GM23248 (cell line): ENCODE measurements around the gene FARP2. TPM values are rescaled to one million over a fixed set of nuclear protein-coding genes. Genes with fewer than 3 reads are reported as not detected.

Source experiments
- DNase-seq: peaks from one replicate; pipeline ENCODE4 v3.0.0-alpha.2; 2015
- H2AFZ ChIP-seq: fragments of 200-600 bp; sonication (generic); 2 replicates; pipeline ENCODE4 v1.6.1; 2016; ENCODE audit warnings: antibody characterized with exemption
- H3F3A ChIP-seq: fragments of 200-600 bp; sonication (generic); 2 replicates; pipeline ENCODE4 v1.6.1; 2016; ENCODE audit warnings: mild to moderate bottlenecking, antibody characterized with exemption, mixed run types; ENCODE audit not compliant: insufficient read depth
- H3K27ac ChIP-seq: fragments of 200-600 bp; sonication (generic); 2 replicates; pipeline ENCODE4 v1.5.1; 2016; ENCODE audit warnings: mild to moderate bottlenecking
- H3K27me3 ChIP-seq: fragments of 200-600 bp; sonication (generic); replicated peaks from 2 replicates; pipeline ENCODE4 v1.6.1; 2016; ENCODE audit warnings: mild to moderate bottlenecking; ENCODE audit not compliant: insufficient read depth
- H3K36me3 ChIP-seq: fragments of 200-600 bp; sonication (generic); 2 replicates; pipeline ENCODE4 v1.6.1; 2016; ENCODE audit warnings: low read depth, mild to moderate bottlenecking
- H3K4me1 ChIP-seq: fragments of 200-600 bp; sonication (generic); 2 replicates; pipeline ENCODE4 v1.6.1; 2016; ENCODE audit warnings: mild to moderate bottlenecking; ENCODE audit not compliant: insufficient read depth
- H3K4me2 ChIP-seq: fragments of 200-600 bp; sonication (generic); one replicate; pipeline ENCODE4 v1.6.1; 2016; ENCODE audit warnings: mild to moderate bottlenecking; ENCODE audit not compliant: unreplicated experiment
- H3K4me3 ChIP-seq: fragments of 200-600 bp; sonication (generic); 2 replicates; pipeline ENCODE4 v1.5.1; 2016; ENCODE audit warnings: mild to moderate bottlenecking
- H3K79me2 ChIP-seq: fragments of 200-600 bp; sonication (generic); 2 replicates; pipeline ENCODE4 v1.6.1; 2016; ENCODE audit warnings: mild to moderate bottlenecking; ENCODE audit not compliant: insufficient read depth
- H3K9ac ChIP-seq: fragments of 200-600 bp; sonication (generic); 2 replicates; pipeline ENCODE4 v1.6.1; 2016; ENCODE audit warnings: mild to moderate bottlenecking
- H3K9me2 ChIP-seq: fragments of 200-600 bp; sonication (generic); 2 replicates; pipeline ENCODE4 v1.6.1; 2016; ENCODE audit warnings: mixed run types, mild to moderate bottlenecking, moderate library complexity; ENCODE audit not compliant: insufficient read depth
- H3K9me3 ChIP-seq: fragments of 200-600 bp; sonication (generic); one replicate; pipeline ENCODE4 v1.6.1; 2017; ENCODE audit warnings: low read depth
- H4K20me1 ChIP-seq: fragments of 200-600 bp; sonication (generic); 2 replicates; pipeline ENCODE4 v1.6.0; 2016; ENCODE audit not compliant: insufficient read depth
- EZH2 ChIP-seq: fragments of 200-600 bp; sonication (generic); IDR thresholded peaks from 2 replicates; pipeline ENCODE4 v1.6.1; 2018; ENCODE audit warnings: antibody characterized with exemption, mild to moderate bottlenecking; ENCODE audit not compliant: insufficient read depth, poor library complexity, severe bottlenecking
- EZH2phosphoT487 ChIP-seq: fragments of 200-600 bp; sonication (generic); IDR thresholded peaks from 2 replicates; pipeline ENCODE4 v1.6.1; 2018; ENCODE audit warnings: antibody characterized with exemption, moderate library complexity, mild to moderate bottlenecking, low read depth; ENCODE audit not compliant: insufficient read depth
- WGBS, 2 experiments: methylation state at CpG; one replicate each; pipeline ENCODE4 v1.1.6; 2015 to 2017; ENCODE audit warnings: low lambda C conversion rate in 2 of 2, low coverage in 1 of 2; ENCODE audit errors: missing lambda C conversion rate in 2 of 2; 5-methylcytosine and 5-hydroxymethylcytosine counted together
- in situ Hi-C: fragments of 300-500 bp; cut with MboI; formaldehyde crosslinking; loops from 2 replicates; pipeline ENCODE4 v1.15.0; 2020
- polyA plus RNA-seq: library from polyadenylated mRNA; unstranded; fragments of >200 nt; fragmentation: Nextera tagmentation; extraction: Ambion mirVana; gene quantifications from 2 replicates; pipeline ENCODE4 v1.2.1, GENCODE V29; 2016
- total RNA-seq: library from RNA; depleted of rRNA; stranded (reverse); fragments of >200 nt; shearing (Covaris generic); gene quantifications from 2 replicates; pipeline ENCODE4 v1.2.3, GENCODE V29; 2014

FARP2 gene
- total and polyA plus RNA-seq, 2 experiments from 2014 or later: 30.9 to 39.0 TPM

GRCh38 chr2:241314226-241315092 is 41.6 kb upstream of the FARP2 start:
- H2AFZ ChIP-seq: peak overlapping the region; percentile 62
- no peaks in the 10 kb centered on the region for H3K36me3 ChIP-seq
- TF ChIP-seq EZH2phosphoT487 (no peak), EZH2 (no peak)
- peak overlapping the region; percentile 100 for H3K4me2 ChIP-seq
- WGBS, 2 experiments: 2 to 3% methylated on average over 36 to 38 of the region's 38 CpGs
- peaks cover 54% of the 10 kb centered on the region for H3K4me1 ChIP-seq
- no peaks in the 10 kb centered on the region for H3K9me3 ChIP-seq
- peak; percentile 76 for DNase-seq
- peaks cover 90% of the 10 kb centered on the region for H3K79me2 ChIP-seq
- peak overlapping the region; percentile 99 for H3K9ac ChIP-seq
- in situ Hi-C loops: no loop called here
- no peaks in the 10 kb centered on the region for H3K9me2 ChIP-seq
- peak overlapping the region; percentile 96 for H3K4me3 ChIP-seq
- H4K20me1 ChIP-seq: peaks cover 33% of the 10 kb centered on the region
- H3K27me3 ChIP-seq: no peaks in the 10 kb centered on the region
- H3F3A ChIP-seq: peaks cover 41% of the 10 kb centered on the region
- H3K27ac ChIP-seq: peak overlapping the region; percentile 98

DNA sequence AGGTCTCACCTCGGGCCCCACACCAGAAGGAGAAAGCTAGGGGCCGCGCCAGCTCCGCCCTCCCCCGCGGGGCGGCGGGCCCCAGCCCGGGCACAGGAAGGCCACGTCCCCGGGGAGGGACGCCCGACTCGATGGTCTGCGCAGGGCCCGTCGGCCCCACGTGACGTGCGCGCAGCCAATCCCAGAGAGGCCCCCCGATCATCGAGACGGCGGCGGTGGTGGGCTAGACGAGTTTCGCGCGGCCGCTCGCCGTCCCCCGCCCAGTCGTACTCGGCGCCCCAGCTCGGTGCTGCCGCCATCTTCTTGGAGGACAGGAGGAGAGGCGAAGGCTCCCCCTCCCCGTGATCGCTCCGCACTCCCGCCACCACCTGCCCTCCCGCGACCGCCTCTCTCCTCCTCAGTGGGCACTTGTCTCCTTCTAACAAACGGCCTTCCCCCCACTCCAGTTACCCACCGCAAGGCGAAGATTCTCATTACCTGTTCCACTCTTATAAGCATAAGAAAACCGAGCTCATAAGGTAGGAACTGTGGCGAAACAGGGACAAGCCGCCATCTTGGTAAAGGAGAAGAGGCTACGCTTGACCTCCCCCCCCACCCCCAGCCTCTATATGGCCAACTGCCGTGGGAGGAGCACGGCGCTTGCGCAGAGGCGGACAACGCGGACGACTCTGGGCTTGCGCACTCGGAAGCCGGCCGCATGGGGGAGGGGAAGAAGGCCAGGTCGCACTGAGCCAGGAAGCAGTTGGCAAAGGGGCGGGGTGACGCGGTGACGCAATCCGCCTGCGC is 40.8 kb upstream of the FARP2 start, which contains the start of gene HDLBP:
HDLBP (minus strand) TSS at position 580 of the 786 bp plus-strand sequence. CDS start 48,803 bp downstream, outside the sequence.
- 1% methylated on average over 43 to 46 of the region's 73 CpGs for WGBS, 2 experiments
- no peaks in the 10 kb centered on the region for H3K36me3 ChIP-seq
- peak within 1 kb of the TSS; percentile 96 for H3K4me3 ChIP-seq
- H3K4me2 ChIP-seq: peak within 1 kb of the TSS; percentile 100
- H3K9ac ChIP-seq: peak within 1 kb of the TSS; percentile 99
- peak within 1 kb of the TSS; percentile 68 for H2AFZ ChIP-seq
- H3K27ac ChIP-seq: peak within 1 kb of the TSS; percentile 98
- H3K4me1 ChIP-seq: peaks cover 54% of the 10 kb centered on the region
- peaks cover 33% of the 10 kb centered on the region for H4K20me1 ChIP-seq
- TF ChIP-seq EZH2phosphoT487 (no peak), EZH2 (no peak)
- in situ Hi-C loops: no loop called here
- peaks cover 90% of the 10 kb centered on the region for H3K79me2 ChIP-seq
- no peaks in the 10 kb centered on the region for H3K27me3 ChIP-seq
- no peaks in the 10 kb centered on the region for H3K9me3 ChIP-seq
- H3F3A ChIP-seq: peaks cover 33% of the 10 kb centered on the region
- H3K9me2 ChIP-seq: no peaks in the 10 kb centered on the region
- peak; percentile 99 for DNase-seq

DNA sequence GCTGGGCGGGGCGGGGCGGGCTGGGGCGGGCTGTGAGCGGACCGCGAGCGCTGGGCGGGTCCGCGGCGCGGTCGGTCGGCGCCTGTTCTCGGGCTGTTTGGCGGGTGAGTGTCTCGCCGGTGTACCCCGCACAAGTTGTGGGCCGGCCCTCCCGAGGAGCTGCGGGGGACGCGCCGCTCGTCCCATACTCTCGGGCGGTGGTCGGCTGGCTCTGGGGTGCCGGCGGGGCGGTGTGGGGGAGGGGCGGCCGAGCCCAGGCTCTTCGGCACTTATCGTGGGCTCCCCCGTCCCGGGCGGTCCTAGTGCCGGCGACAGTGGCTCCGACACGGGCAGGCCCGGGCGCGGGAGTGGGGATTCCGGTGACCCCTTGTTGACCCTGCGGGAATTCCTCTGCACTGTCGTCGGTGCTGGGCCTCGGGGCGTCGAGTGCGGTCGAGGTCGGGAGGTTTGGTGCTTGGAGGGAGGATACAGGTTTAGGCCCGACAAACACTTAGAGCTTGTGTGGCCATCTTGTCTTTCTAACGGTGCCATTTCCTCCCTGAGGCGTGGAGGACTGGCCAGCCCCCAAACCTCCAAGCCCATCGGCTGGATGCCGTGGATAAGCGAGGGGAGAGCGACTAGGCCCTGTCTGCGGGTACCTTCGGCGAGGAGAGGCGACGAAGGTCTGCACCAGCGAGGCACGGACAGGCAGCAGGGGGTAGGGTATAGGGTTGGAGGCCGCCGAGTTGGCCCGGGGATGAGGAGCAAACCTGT is 40.0 kb upstream of the FARP2 start, which contains the start of gene SEPTIN2:
SEPTIN2 (plus strand) TSS at position 47 of the 753 bp plus-strand sequence. CDS start 8,308 bp downstream, outside the sequence.
- no peak for TF ChIP-seq EZH2
- TF ChIP-seq EZH2phosphoT487: no peak
- Histone ChIP-seq H3K36me3 (no peaks in the 10 kb centered on the region), H3K9me3 (no peaks in the 10 kb centered on the region), H3K4me3 (peak within 1 kb of the TSS; percentile 96), H3K4me2 (peak within 1 kb of the TSS; percentile 100), H3F3A (peaks cover 28% of the 10 kb centered on the region), H3K27me3 (no peaks in the 10 kb centered on the region), H4K20me1 (peaks cover 31% of the 10 kb centered on the region), H3K9me2 (no peaks in the 10 kb centered on the region), H3K27ac (peak within 1 kb of the TSS; percentile 98), H3K79me2 (peaks cover 90% of the 10 kb centered on the region), H2AFZ (peak within 1 kb of the TSS; percentile 68), H3K9ac (peak within 1 kb of the TSS; percentile 99), H3K4me1 (peaks cover 58% of the 10 kb centered on the region)
- in situ Hi-C loops: no loop called here
- 0 to 2% methylated on average over 46 to 74 of the region's 75 CpGs for WGBS, 2 experiments
- peak; percentile 77 for DNase-seq
